GOT3 (cell line): ENCODE measurements around the gene FUT7.

Experiments used
- DNase-seq: peaks from one replicate; lab custom pipeline; 2025; ENCODE audit warnings: mixed read lengths; lab: John Stamatoyannopoulos, UW

Gene FUT7

DNA sequence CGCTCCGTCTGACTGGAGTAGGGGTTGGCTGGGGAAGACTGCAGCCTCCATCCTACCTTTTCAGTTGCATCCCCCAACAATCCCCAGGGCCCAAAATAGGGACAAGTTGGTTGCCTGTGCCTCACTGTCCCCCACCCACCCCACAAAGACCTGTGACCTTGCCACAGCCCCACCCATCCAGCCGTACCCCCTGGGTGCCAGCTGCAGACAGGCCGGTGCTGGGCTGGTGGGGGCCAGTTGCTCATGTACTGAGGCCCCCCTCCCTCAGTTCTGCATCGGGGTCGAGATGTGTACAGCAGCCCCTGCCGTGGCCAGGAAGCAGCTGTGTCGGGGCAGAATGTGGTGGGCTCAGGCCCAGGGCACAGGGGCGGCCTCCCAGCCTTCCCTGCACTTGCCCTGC is 48.7 kb downstream of the FUT7 start:
- DNase-seq, result no peak

DNA sequence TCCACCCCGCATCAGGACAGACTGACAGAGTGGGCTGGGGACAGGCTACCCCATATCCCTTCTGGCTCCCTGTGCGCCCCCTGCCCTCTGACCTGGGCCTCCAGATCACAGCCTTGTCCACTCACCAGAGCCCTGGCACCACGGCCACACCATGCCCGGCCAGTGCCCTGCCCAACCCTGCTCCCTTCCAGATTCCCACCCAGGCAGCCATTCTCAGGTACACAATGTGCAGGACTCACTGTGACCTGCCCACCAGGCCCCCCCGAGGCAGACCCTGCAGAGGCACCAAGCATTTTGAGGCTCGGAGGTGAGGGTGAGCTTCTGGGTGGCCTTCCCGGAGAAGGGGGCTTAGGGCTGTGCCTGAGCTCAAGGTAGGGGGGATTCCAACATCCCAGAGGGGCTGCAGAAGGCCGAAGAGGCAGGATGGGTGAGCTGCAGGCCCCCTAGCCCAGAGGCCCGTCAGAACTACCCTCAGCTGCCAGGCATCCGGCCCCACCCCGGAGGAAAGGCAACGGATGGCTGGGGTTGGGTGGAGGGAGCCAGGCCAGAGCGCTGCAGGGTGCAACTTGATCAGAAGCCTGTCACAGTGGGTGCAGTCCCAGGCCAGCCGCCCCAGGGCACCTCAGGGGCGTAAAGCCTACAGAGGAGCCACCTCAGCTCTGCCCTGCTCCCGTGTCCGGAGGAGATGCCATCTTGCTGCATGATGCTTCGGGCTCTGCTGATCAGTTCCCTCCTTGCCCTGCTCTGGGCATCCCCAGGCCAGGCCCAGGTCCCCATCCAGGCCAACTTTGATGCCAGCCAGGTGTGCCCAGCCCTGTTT is 49.4 kb downstream of the FUT7 start, which contains the start of gene LCNL1:
Gene LCNL1 (plus strand): TSS at position 762 of the 820 bp plus-strand sequence. CDS start 594 bp downstream, outside the sequence.
- no peak for DNase-seq

DNA sequence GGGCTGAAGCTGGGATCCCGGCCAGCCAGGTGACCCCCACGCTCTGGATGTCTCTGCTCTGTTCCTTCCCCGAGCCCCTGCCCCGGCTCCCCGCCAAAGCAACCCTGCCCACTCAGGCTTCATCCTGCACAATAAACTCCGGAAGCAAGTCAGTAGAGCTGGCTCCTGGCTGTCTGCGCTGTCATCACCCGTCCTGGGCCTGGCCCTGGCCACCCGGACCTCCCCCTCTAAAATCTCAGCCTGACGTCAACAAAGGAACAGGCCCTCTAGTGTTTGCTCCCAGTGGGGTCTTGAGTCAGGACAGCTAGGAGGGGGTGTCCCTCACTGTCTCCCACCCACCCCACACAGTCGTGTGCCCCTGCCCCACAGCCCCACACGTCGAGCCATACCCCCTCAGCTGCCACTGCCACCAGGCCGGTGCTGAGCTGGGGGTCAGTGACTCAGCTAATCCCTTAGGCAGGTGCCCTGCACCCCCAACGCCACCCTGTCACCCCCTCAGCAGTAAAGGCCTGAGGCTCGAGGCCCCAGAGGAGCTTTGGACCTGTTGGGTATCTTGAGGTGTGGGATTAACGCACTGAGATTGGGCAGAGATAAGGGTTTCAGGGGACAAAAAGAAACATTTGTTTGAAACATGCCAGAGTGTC is 50.2 kb downstream of the FUT7 start:
- DNase-seq, result no peak

DNA sequence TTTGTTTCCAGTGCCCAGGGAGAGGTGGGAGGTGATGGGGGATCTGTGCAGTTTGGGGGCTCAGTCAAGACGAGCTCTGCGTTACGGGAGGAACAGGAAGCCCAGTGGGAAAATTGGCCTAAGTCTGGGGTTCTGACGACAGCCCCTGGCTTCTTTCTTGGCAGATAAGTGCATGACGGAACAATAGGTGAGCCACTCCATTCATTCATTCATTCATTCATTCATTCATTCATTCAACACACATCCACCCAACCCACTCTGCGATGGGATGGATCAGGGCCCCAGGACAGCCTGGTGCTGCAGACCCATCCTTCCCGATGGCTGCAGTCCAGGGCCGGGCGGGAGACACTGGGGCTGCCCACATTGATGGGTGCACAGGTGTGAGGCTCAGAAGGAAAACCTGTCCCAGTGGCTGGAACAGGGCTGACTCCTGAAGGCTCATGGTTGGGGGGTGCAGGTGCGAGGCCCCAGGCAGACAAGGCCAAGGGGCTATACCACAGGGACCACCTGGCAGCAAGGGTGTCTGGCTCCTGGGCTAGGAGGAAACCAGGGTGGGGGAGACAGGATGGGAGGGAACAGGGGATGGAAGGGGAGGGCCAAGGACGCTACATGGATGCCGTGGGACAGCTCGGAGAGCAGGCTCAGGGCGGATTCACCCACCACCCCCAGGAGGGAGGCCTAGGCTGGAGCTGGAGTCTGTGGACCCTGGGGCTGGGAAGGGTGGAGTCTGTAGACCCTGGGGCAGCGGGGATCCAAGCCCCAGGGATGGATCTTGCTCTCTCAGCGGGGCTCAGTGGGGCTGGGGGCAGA is 51.0 kb downstream of the FUT7 start:
- DNase-seq, result no peak
